ENCODE results near the gene CASP5.
A peak's percentile ranks its signal among the peaks of the same experiment; 100 is the strongest.
"Not testable (repeated sequence)": the region's sequence is repeated elsewhere in the genome, so short reads cannot be mapped to it uniquely, and the experiment has no call there.

CASP5 gene

GRCh38 chr11:105023003-105023402, at the start of gene CASP5:
Gene CASP5 (minus strand): TSS chr11:105023168. CDS start chr11:105023136, 32 bp downstream.
- Mint-ChIP-seq H3K27ac (peak within 1 kb of the TSS; percentile 43), H3K9me3 (no peaks in the 10 kb centered on the region), H3K27me3 (no peaks in the 10 kb centered on the region), H3K4me3 (no peak within 1 kb of the TSS), H3K36me3 (peaks cover 16% of the 10 kb centered on the region), H3K4me1 (peaks cover 35% of the 10 kb centered on the region)

- H3K4me3 Mint-ChIP-seq = not testable (repeated sequence)
These were observed 49.1 kb upstream of the CASP5 start for GRCh38 chr11:105072080-105072479.

GRCh38 chr11:105071089-105071732, 48.2 kb upstream of the CASP5 start:
- Mint-ChIP-seq H3K9me3 (no peaks in the 10 kb centered on the region), H3K4me3 (peak overlapping the region; percentile 86), H3K4me1 (peaks cover 43% of the 10 kb centered on the region), H3K36me3 (peaks cover 5% of the 10 kb centered on the region), H3K27me3 (no peaks in the 10 kb centered on the region), H3K27ac (peak overlapping the region; percentile 84)

More at GRCh38 chr11:105072080-105072479, 49.1 kb upstream of the CASP5 start:
- H3K27me3 Mint-ChIP-seq, H3K27ac Mint-ChIP-seq, H3K9me3 Mint-ChIP-seq, H3K36me3 Mint-ChIP-seq: not testable (repeated sequence)
- peaks cover 36% of the 10 kb centered on the region for H3K4me1 Mint-ChIP-seq

- H3K4me3 Mint-ChIP-seq = peak overlapping the region; percentile 86
These were observed 47.3 kb upstream of the CASP5 start for GRCh38 chr11:105070306-105070705.

GRCh38 chr11:105069749-105070148, 46.8 kb upstream of the CASP5 start:
- not testable (repeated sequence) for H3K27me3 Mint-ChIP-seq, H3K9me3 Mint-ChIP-seq, H3K27ac Mint-ChIP-seq
- peak overlapping the region; percentile 86 for H3K4me3 Mint-ChIP-seq
- peaks cover 56% of the 10 kb centered on the region for H3K4me1 Mint-ChIP-seq
- H3K36me3 Mint-ChIP-seq = peaks cover 13% of the 10 kb centered on the region

More at GRCh38 chr11:105070306-105070705, 47.3 kb upstream of the CASP5 start:
- Mint-ChIP-seq H3K27ac (peak overlapping the region; percentile 84), H3K36me3 (peaks cover 9% of the 10 kb centered on the region), H3K4me1 (peaks cover 52% of the 10 kb centered on the region), H3K27me3 (no peaks in the 10 kb centered on the region), H3K9me3 (no peaks in the 10 kb centered on the region)

- H3K9me3 Mint-ChIP-seq, H3K27ac Mint-ChIP-seq, H3K27me3 Mint-ChIP-seq, H3K4me3 Mint-ChIP-seq: not testable (repeated sequence)
- Mint-ChIP-seq H3K4me1 (peaks cover 28% of the 10 kb centered on the region), H3K36me3 (peaks cover 28% of the 10 kb centered on the region)
These were observed 40.4 kb upstream of the CASP5 start for GRCh38 chr11:105063245-105063941.

GRCh38 chr11:105057432-105057831, 34.5 kb upstream of the CASP5 start:
- no peak overlapping the region for H3K4me3 Mint-ChIP-seq
- H3K36me3 Mint-ChIP-seq = peaks cover 8% of the 10 kb centered on the region
- peaks cover 2% of the 10 kb centered on the region for H3K27me3 Mint-ChIP-seq
- H3K9me3 Mint-ChIP-seq = no peaks in the 10 kb centered on the region
- no peak overlapping the region for H3K27ac Mint-ChIP-seq
- H3K4me1 Mint-ChIP-seq = no peaks in the 10 kb centered on the region

- Mint-ChIP-seq H3K4me1 (no peaks in the 10 kb centered on the region), H3K27ac (no peak overlapping the region)
These were observed 33.5 kb upstream of the CASP5 start for GRCh38 chr11:105056446-105056845.

GRCh38 chr11:105054723-105055493, 31.9 kb upstream of the CASP5 start:
- Mint-ChIP-seq H3K9me3 (no peaks in the 10 kb centered on the region), H3K4me1 (no peaks in the 10 kb centered on the region), H3K36me3 (no peaks in the 10 kb centered on the region), H3K4me3 (no peak overlapping the region), H3K27ac (no peak overlapping the region), H3K27me3 (peaks cover 2% of the 10 kb centered on the region)

More at GRCh38 chr11:105056446-105056845, 33.5 kb upstream of the CASP5 start:
- Mint-ChIP-seq H3K27me3 (peaks cover 2% of the 10 kb centered on the region), H3K36me3 (peaks cover 6% of the 10 kb centered on the region), H3K4me3 (no peak overlapping the region), H3K9me3 (no peaks in the 10 kb centered on the region)

GRCh38 chr11:105052487-105052886, 29.5 kb upstream of the CASP5 start:
- Mint-ChIP-seq H3K36me3 (no peaks in the 10 kb centered on the region), H3K27me3 (peaks cover 2% of the 10 kb centered on the region), H3K4me3 (no peak overlapping the region), H3K9me3 (no peaks in the 10 kb centered on the region), H3K27ac (no peak overlapping the region), H3K4me1 (peaks cover under 1% of the 10 kb centered on the region)

- no peaks in the 10 kb centered on the region for H3K36me3 Mint-ChIP-seq
- H3K4me1 Mint-ChIP-seq = peaks cover 10% of the 10 kb centered on the region
- H3K27me3 Mint-ChIP-seq = no peaks in the 10 kb centered on the region
- H3K27ac Mint-ChIP-seq = no peak overlapping the region
- H3K4me3 Mint-ChIP-seq = no peak overlapping the region
- no peaks in the 10 kb centered on the region for H3K9me3 Mint-ChIP-seq
These were observed 28.6 kb upstream of the CASP5 start for GRCh38 chr11:105051559-105051958.

GRCh38 chr11:105049481-105049880, 26.5 kb upstream of the CASP5 start:
- Mint-ChIP-seq H3K9me3 (no peaks in the 10 kb centered on the region), H3K4me1 (peaks cover 29% of the 10 kb centered on the region), H3K36me3 (no peaks in the 10 kb centered on the region), H3K27ac (no peak overlapping the region), H3K27me3 (no peaks in the 10 kb centered on the region), H3K4me3 (no peak overlapping the region)

GRCh38 chr11:105046898-105047579, 24.1 kb upstream of the CASP5 start:
- Mint-ChIP-seq H3K36me3 (no peaks in the 10 kb centered on the region), H3K27me3 (no peaks in the 10 kb centered on the region)

GRCh38 chr11:105045676-105046296, 22.8 kb upstream of the CASP5 start:
- Mint-ChIP-seq H3K36me3 (peaks cover 4% of the 10 kb centered on the region), H3K4me1 (peaks cover 66% of the 10 kb centered on the region), H3K9me3 (peaks cover 2% of the 10 kb centered on the region), H3K27me3 (no peaks in the 10 kb centered on the region), H3K4me3 (peak overlapping the region; percentile 91), H3K27ac (peak overlapping the region; percentile 43)

More at GRCh38 chr11:105046898-105047579, 24.1 kb upstream of the CASP5 start:
- H3K9me3 Mint-ChIP-seq = no peaks in the 10 kb centered on the region
- H3K4me3 Mint-ChIP-seq = no peak overlapping the region
- H3K4me1 Mint-ChIP-seq = peaks cover 54% of the 10 kb centered on the region
- no peak overlapping the region for H3K27ac Mint-ChIP-seq

Measured in activated naive CD4-positive, alpha-beta T cell treated with anti-CD3 and anti-CD28 coated beads, Interleukin-2, amount 50 U/mL, for 24 hours (primary cell).